ENCODE measurements around the gene PDE1C.

The PDE1C gene

DNA sequence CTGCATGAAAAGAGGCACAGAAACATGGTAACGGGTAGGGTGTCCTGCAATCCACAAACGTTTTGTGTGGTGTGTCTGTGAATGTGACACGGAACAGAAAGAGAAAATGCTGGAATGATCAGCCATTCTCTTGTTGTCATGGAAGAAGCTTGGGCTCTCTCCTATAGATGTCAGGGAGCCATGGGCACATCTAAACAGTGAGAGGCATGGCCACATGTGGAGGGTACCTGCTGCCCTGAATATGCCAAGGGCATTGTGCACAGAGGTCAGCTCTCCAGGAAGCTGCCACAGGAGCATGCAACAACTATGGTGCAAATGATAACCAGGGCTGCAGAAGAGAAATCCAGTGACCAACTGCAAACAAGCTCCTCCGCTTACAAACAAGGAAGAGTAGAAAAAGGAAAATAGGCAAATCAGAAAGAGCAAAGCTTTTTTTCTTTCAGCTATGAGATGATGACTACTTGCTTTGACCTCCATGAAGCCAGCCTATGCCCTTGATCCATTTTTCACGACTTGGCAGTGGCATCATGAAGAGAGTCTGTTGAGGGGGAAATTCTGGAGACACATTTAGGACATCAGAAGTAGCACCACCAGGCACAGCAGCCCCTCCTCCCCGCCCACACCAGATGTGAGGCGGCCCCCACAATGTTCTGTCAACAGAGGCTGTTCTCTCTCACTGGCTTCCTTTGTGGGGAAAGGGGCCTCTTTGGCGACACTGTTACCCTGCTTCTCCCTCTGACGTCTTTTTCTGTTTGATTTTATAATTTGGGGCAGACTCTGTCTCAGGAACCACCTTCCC, 4.8 kb upstream of the PDE1C start:
- no peak for DNase-seq (ENCODE audit: low spot score)

DNA sequence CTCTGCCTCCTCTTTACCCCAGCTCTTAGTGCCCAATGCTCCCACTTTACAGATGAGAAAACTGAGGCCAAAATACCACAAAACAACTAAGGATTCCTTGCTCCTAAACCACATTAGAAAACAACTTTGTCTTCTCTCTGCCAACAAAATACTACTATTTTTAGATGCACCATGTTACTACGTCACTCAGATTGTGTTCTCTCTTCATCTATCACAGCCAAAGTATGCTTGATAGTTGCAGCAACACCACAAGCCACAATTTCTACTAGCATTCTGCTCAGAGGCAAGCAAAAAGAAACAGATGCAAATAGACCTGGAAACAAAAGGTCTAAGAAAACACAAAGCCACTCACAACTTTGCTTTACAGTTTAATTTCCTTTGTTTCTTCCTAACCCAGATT, 3.3 kb upstream of the PDE1C start:
- DNase-seq (ENCODE audit: low spot score), result no peak

GRCh38 chr7:32072397-32072796, 2.2 kb upstream of the PDE1C start:
- no peak for DNase-seq (ENCODE audit: low spot score)

DNA sequence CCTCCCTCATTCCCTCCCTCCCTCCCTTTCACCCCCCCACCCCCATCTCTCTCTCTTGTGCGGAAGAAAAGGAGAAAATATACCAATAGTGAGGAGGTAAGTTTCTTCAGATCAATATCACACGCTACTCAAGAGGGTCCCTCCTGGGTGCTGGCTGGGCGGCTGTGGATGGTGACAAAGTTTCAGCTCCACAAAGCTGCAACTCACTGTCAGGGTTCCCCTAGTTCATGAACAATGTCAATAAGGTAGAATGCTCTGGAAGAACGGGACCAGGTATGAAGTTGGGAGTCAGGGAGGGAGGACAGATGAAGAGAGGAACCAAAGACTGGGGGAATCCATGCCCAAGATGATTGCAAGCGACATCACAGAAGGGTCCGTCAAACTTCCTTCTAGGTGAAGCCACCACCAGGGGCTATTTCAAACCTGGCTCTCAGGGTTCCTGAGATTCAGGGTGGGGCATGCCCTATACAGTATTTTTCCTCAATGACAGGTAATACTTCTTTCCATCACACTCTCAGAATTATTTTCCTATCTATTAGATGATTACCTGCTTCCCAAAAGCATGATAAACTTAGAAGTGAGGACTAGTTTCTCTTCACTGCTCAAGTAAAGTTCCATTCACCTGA, 1.4 kb upstream of the PDE1C start:
- DNase-seq (ENCODE audit: low spot score), result no peak

- DNase-seq (ENCODE audit: low spot score), result no peak
These were observed 179 bp downstream of the PDE1C start for GRCh38 chr7:32070051-32070405.

- no peak for DNase-seq (ENCODE audit: low spot score)
These were observed 1.0 kb downstream of the PDE1C start for GRCh38 chr7:32069116-32069650.

DNA sequence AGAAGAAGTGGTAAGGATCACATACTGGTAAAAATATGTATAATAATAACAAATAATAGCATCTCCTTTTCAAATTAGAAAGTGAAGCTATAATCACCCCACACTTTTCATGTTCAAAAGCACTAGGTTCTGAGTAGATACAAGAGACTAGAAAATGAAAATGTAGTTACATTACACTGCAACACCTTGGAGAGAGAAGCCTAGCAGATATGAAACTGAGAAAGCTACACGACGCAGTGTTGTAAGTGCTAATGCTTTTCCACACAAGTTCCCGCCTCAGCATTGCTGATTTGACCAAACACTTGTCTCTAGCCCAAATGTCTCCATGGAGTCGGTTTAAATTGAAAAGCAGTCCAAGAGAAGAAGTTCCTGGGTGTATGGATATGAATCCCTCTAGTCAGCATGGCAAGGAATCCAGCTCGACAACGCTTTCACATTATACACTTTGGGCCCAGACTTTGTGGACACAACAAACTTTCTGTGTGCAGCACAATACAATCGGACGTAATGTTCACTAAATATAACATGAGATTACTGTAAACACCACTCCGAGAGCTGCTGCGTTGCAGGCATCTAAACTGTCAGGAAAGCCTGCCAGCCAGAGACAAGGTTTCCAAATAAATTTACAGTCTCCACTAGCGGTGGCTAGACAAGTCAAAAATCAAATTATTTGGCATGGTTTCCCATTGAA, 1.7 kb downstream of the PDE1C start:
- no peak for DNase-seq (ENCODE audit: low spot score)

GRCh38 chr7:32066441-32066840, 3.8 kb downstream of the PDE1C start:
- DNase-seq (ENCODE audit: low spot score), result no peak

- no peak for DNase-seq (ENCODE audit: low spot score)
These were observed 6.6 kb downstream of the PDE1C start for GRCh38 chr7:32063614-32064013.

DNA sequence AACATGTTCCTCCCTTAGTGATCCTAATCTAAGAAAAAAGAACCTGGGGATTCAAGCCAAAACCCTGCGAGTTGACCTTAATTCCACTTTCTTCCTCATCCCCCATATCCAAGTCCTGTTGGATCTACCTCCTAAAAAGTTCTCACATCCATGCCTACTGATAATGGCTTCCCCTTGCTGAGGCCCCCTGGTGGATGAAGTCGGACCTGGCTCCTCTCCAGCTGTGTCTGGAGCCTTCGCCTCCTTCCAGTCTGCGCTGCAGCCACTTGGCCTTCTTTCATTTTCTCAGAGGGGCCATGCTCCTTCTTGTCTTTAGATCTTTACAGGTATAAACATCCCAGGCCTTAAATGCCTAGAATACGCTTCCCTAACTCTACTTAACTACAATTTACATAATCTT, 8.1 kb downstream of the PDE1C start:
- no peak for DNase-seq (ENCODE audit: low spot score)

DNA sequence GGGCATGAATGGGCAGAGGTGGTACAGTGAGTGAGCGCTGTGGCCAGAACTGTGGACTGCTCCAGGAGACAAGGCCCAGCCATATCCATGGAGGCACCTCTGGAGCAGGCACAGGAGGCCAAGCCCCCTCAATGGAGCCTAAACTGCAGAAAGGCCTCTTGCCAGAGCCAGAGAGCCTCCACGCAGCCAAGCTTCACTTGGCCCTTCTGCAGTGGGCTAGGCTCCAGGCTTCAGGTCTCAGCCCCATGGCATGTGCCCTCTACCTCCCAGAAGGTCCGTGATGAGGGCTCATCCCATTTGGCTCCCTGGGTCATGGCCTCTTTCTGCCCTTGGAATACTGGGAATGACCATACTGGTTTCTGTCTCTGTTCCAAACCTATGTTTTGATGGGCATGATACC, 8.9 kb downstream of the PDE1C start:
- DNase-seq (ENCODE audit: low spot score), result no peak

DNA sequence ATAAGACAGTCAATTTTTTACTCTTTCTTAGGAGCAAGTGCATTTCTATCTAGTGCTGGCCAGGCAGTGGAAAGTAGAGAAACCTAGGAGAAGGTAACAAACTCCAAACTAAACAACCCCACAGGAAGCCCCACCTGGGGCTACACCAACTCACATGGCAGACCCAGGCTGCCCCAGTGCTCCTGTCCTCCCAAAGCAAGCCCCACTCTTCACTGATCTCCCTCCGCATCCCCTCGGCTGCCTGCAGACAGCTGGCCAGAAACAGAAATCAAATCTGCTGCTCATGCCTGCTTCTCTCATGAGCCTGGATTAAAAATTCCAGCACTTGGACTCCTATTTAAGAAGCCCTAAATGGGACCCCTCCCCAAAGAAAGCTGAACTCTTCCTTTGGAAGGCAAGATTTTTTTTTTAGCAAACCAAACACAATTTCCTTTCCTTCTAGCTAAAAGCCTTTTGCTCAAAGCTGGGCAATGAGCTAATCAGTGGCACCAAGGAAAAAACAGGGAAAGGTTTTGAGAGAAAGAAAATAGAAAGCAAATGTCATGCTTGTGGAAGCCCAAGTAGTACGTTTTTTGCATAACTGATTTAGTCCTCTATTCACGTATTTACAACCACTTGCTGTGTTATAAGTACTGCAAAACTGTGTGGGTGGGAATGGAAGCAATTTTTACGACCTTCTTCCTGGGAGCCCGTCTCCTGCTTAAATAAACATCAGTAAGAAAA, 10.8 kb downstream of the PDE1C start:
- DNase-seq (ENCODE audit: low spot score), result no peak

- DNase-seq (ENCODE audit: low spot score), result no peak
These were observed 12.2 kb downstream of the PDE1C start for GRCh38 chr7:32058002-32058401.

- DNase-seq (ENCODE audit: low spot score), result no peak
These were observed 13.4 kb downstream of the PDE1C start for GRCh38 chr7:32056767-32057166.

DNA sequence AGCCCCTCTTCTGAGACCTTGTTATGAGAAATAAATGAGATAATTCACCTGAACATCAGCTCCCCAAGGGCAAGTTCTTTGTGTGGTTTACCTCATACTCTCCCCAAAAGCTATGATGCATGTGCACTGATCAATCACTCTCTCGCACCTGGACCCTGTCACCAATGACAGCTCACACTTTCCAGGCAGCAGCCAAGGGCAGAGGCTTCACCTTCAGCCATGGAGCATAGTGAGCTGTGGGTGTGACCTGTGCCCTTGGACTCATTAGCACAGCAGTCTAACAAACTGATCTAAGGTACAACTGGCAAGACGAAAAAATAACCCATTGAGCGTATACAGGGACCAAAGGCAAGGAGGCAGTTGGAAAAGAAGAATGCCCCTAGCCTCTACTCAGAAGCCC, 17.0 kb downstream of the PDE1C start:
- DNase-seq (ENCODE audit: low spot score), result no peak

DNA sequence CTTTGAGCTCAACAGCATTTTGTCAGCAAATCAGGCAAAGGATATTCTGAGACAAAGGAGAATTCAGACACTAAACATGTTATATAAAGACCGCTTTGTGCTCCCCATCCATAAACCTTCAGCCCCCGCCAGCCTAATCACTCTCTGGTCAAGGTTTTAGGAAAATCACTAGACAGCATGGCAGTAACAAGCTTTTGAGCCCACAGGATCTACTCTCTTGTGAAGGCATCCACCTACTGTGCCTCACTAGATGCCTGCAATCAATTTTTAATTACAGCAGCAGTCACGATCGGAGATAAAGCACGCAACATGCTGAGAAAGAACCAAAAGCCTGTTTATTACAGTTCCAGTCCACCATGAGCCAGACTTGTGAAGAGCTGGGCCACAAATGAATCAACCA, 19.1 kb downstream of the PDE1C start:
- DNase-seq (ENCODE audit: low spot score), result no peak

DNA sequence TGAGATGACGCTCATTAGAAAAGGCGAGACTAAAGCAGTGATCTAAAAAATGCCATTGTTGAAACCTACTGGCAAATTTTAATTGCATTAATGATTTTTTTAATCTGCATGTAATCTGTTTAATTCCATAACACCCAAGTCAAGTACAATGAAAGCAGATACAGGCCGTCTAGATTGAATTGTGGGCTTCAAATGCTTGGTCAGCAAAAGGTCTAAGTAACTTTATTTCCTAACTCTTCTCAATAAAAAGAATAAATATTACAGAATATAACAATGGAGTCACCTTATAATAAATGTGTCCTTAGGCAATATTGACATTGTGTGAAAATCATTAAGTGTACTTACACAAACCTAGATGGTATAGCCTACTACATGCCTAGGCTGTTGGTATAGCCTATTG, 20.6 kb downstream of the PDE1C start:
- no peak for DNase-seq (ENCODE audit: low spot score)

DNA sequence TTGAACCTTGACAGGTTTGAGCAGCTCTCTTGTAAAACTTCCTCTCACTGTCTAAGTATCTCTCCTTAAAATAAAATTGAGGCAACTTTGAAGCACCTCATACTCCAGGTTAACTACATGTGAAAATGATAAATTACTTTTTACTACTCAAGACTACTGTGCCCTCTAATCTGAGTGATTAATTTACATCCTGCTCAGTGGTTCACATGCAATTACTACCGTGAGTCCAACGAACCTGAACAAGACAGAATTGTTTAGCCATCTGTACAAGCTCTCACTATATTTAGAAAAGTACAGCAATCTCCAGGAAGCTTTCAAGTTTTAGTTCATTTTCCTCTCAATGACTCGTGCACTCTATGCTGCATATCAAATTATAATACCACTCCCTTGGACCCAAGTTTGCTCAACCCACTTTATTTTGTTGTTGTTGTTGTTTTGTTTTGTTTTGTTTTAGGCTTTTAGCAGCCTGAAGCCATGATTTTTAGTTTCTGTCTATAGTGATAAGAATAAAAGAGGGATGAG, 21.2 kb downstream of the PDE1C start:
- DNase-seq (ENCODE audit: low spot score), result no peak

DNA sequence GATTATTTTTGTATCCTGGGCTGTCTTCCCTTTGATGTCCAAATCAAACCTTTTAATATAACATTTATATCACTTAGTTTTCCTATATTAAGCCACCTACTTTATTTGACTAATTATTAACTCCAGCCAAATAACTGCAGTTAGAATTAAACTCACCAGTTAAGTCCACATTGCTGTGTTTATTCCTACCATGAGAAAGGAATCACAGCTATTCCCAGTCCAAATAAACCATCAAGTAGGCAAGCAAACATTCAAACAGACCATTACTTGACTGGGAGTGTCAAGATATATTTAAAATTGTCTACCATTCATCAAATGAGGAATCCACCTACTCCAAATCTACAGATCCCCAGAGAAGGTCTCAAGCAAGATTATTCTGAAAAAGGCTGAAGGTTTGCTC, 22.4 kb downstream of the PDE1C start:
- no peak for DNase-seq (ENCODE audit: low spot score)

DNA sequence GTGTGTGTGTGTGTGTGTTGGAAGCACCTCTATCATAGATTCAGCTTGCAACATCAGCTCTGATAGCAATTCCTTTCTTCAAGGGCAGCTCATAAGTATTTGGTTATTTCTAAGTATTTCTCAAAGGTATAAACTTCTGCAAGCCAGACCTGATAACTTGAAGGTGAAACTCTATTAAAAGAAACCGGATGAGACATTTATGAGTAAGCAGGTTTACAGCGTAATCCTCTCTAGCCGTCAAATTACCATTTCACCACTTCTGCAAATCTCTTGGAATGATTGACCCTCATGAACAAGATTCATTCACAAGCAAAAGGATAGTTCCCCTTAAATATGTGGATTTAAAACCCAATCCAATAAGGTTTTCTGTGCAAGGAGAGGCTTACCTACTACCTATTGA, 23.1 kb downstream of the PDE1C start:
- DNase-seq (ENCODE audit: low spot score), result no peak

DNA sequence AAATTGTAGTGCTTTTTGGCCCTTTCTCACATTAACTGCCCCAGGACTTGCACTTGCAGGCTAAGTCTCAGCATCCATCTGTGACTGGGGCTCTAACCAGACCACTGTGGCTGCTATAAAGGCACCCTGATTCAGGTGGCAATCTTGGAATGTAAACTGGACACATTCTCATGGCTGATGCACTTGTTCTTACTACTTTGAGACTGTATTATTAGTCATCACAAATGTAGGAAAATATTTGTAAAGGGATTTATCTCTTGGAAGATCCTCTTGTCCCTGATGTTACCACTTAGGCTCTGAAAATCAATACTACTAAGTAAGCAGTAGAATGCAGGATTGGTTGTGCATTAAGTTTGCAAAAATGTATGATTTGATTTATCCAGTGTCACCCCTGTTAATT, 25.0 kb downstream of the PDE1C start:
- DNase-seq (ENCODE audit: low spot score), result no peak

GRCh38 chr7:32044739-32045138, 25.5 kb downstream of the PDE1C start:
- DNase-seq (ENCODE audit: low spot score), result no peak

Data from CD4-positive, alpha-beta T cell treated with Interleukin-6 at 100 ng/mL for 8 hours (primary cell).